HL-60 (cell line): ENCODE measurements around the gene DIP2B.

ENCODE experiments used
- POLR2AphosphoS5 ChIP-seq: IDR thresholded peaks from 2 replicates; pipeline ENCODE4 v1.6.1; 2012; ENCODE audit warnings: low read depth
- TF ChIP-seq, protein P1 (sequence below): IDR thresholded peaks from one replicate; pipeline ENCODE4 v1.5.1; 2011; ENCODE audit warnings: low read length, control low read depth, inconsistent platforms; ENCODE audit not compliant: insufficient read depth
- TF ChIP-seq, protein P2 (sequence below): IDR thresholded peaks from 2 replicates; pipeline ENCODE4 v1.6.1; 2012; ENCODE audit warnings: low read depth; ENCODE audit not compliant: insufficient replicate concordance

DNA sequence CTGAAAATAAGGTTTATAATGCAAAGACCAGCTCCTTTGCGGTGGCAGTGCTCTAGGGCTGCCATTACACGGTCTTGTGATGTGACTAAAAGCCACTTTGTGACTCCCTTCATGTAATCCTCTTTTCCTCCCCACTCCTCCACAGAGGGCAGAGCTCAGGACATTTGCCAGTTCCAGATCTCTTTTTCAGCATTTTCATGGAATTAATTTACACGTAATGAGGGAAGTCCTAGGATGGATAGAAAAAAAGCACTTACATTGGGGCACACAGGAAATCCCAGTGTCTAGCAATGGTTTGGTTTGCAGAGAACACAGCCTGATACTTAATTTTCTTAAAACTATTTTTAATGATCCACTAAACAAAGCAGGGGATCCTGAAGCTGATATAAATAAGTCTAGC is 241.6 kb downstream of the DIP2B start:
- TF ChIP-seq, protein P1, sequence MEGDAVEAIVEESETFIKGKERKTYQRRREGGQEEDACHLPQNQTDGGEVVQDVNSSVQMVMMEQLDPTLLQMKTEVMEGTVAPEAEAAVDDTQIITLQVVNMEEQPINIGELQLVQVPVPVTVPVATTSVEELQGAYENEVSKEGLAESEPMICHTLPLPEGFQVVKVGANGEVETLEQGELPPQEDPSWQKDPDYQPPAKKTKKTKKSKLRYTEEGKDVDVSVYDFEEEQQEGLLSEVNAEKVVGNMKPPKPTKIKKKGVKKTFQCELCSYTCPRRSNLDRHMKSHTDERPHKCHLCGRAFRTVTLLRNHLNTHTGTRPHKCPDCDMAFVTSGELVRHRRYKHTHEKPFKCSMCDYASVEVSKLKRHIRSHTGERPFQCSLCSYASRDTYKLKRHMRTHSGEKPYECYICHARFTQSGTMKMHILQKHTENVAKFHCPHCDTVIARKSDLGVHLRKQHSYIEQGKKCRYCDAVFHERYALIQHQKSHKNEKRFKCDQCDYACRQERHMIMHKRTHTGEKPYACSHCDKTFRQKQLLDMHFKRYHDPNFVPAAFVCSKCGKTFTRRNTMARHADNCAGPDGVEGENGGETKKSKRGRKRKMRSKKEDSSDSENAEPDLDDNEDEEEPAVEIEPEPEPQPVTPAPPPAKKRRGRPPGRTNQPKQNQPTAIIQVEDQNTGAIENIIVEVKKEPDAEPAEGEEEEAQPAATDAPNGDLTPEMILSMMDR, result no peak
- TF ChIP-seq, protein P2, sequence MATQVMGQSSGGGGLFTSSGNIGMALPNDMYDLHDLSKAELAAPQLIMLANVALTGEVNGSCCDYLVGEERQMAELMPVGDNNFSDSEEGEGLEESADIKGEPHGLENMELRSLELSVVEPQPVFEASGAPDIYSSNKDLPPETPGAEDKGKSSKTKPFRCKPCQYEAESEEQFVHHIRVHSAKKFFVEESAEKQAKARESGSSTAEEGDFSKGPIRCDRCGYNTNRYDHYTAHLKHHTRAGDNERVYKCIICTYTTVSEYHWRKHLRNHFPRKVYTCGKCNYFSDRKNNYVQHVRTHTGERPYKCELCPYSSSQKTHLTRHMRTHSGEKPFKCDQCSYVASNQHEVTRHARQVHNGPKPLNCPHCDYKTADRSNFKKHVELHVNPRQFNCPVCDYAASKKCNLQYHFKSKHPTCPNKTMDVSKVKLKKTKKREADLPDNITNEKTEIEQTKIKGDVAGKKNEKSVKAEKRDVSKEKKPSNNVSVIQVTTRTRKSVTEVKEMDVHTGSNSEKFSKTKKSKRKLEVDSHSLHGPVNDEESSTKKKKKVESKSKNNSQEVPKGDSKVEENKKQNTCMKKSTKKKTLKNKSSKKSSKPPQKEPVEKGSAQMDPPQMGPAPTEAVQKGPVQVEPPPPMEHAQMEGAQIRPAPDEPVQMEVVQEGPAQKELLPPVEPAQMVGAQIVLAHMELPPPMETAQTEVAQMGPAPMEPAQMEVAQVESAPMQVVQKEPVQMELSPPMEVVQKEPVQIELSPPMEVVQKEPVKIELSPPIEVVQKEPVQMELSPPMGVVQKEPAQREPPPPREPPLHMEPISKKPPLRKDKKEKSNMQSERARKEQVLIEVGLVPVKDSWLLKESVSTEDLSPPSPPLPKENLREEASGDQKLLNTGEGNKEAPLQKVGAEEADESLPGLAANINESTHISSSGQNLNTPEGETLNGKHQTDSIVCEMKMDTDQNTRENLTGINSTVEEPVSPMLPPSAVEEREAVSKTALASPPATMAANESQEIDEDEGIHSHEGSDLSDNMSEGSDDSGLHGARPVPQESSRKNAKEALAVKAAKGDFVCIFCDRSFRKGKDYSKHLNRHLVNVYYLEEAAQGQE, result no peak
- TF ChIP-seq POLR2AphosphoS5, result no peak
